HG02623 (cell line): ENCODE measurements around the gene CLCNKB.
"Not testable (repeated sequence)": the region's sequence is repeated elsewhere in the genome, so short reads cannot be mapped to it uniquely, and the experiment has no call there.

Source experiments
- ATAC-seq: cut with Tn5 transposase; IDR thresholded peaks from one replicate; pipeline ENCODE4 v1.9.1; 2021; ENCODE audit warnings: moderate library complexity; ENCODE audit not compliant: unreplicated experiment

CLCNKB gene

GRCh38 chr1:16014509-16015482, 28.8 kb upstream of the CLCNKB start:
- no peak for ATAC-seq

GRCh38 chr1:16015491-16015890, 28.1 kb upstream of the CLCNKB start:
- no peak for ATAC-seq

- no peak for ATAC-seq
These were observed 27.4 kb upstream of the CLCNKB start for GRCh38 chr1:16015960-16016901.

GRCh38 chr1:16017076-16017460, 26.5 kb upstream of the CLCNKB start:
- ATAC-seq: no peak

- no peak for ATAC-seq
These were observed 25.9 kb upstream of the CLCNKB start, which contains the start of gene HSPB7 for GRCh38 chr1:16017461-16018303. HSPB7 (minus strand) TSS chr1:16018043; CDS start chr1:16017963, 80 bp downstream.

GRCh38 chr1:16018308-16018707, 25.3 kb upstream of the CLCNKB start:
- ATAC-seq: no peak

GRCh38 chr1:16018749-16019643, 24.6 kb upstream of the CLCNKB start:
- no peak for ATAC-seq

- ATAC-seq: no peak
These were observed 23.8 kb upstream of the CLCNKB start for GRCh38 chr1:16019644-16020277.

GRCh38 chr1:16020325-16020724, 23.3 kb upstream of the CLCNKB start:
- no peak for ATAC-seq

- not testable (repeated sequence) for ATAC-seq
These were observed 22.7 kb upstream of the CLCNKB start for GRCh38 chr1:16020878-16021277.

- ATAC-seq: no peak
These were observed 21.9 kb upstream of the CLCNKB start, which contains the start of gene CLCNKA for GRCh38 chr1:16021681-16022080. CLCNKA (plus strand) TSS chr1:16022036; CDS start chr1:16022620, 584 bp downstream.

GRCh38 chr1:16022393-16022792, 21.2 kb upstream of the CLCNKB start:
- ATAC-seq: no peak

- ATAC-seq: no peak
These were observed 20.4 kb upstream of the CLCNKB start for GRCh38 chr1:16023050-16023653.

- ATAC-seq: not testable (repeated sequence)
These were observed 17.3 kb upstream of the CLCNKB start for GRCh38 chr1:16026302-16026701.

- ATAC-seq: no peak
These were observed 16.7 kb upstream of the CLCNKB start for GRCh38 chr1:16026723-16027484.

GRCh38 chr1:16028237-16029002, 15.2 kb upstream of the CLCNKB start:
- no peak for ATAC-seq

GRCh38 chr1:16029003-16029268, 14.6 kb upstream of the CLCNKB start:
- ATAC-seq: not testable (repeated sequence)
